Parathyroid adenoma (tissue), 2 donors: ENCODE measurements around the gene FAM237A.

Source experiments
- H2AFZ ChIP-seq: fragments of 300-600 bp; sonication (generic); one replicate; pipeline ENCODE4 v1.7.0; 2017; ENCODE audit warnings: antibody characterized with exemption, mild to moderate bottlenecking
- H3K27ac ChIP-seq: fragments of 300-600 bp; sonication (generic); one replicate; pipeline ENCODE4 v1.7.0; 2017
- H3K27me3 ChIP-seq: fragments of 300-600 bp; sonication (generic); one replicate; pipeline ENCODE4 v1.7.0; 2017; ENCODE audit warnings: low read length; ENCODE audit not compliant: control insufficient read depth, insufficient read depth
- H3K36me3 ChIP-seq: fragments of 300-600 bp; sonication (generic); one replicate; pipeline ENCODE4 v1.7.0; 2017; ENCODE audit warnings: low read length; ENCODE audit not compliant: control insufficient read depth, insufficient read depth
- H3K4me1 ChIP-seq: fragments of 300-600 bp; sonication (generic); one replicate; pipeline ENCODE4 v1.7.0; 2017; ENCODE audit warnings: control low read depth
- H3K4me2 ChIP-seq: fragments of 300-600 bp; sonication (generic); one replicate; pipeline ENCODE4 v1.7.0; 2017; ENCODE audit warnings: low read length
- H3K4me3 ChIP-seq: fragments of 300-600 bp; sonication (generic); one replicate; pipeline ENCODE4 v1.7.0; 2017; ENCODE audit warnings: low read depth, low read length
- H3K79me2 ChIP-seq: fragments of 300-600 bp; sonication (generic); one replicate; pipeline ENCODE4 v1.7.0; 2017; ENCODE audit warnings: control low read depth
- H3K9ac ChIP-seq: fragments of 300-600 bp; sonication (generic); one replicate; pipeline ENCODE4 v1.7.0; 2017; ENCODE audit warnings: mild to moderate bottlenecking
- H3K9me3 ChIP-seq: fragments of 300-600 bp; sonication (generic); one replicate; pipeline ENCODE4 v1.7.0; 2017; ENCODE audit warnings: low read length; ENCODE audit not compliant: control insufficient read depth
- TF ChIP-seq, protein P1 (sequence below): fragments of 300-600 bp; sonication (generic); IDR thresholded peaks from one replicate; pipeline ENCODE4 v1.7.0; 2017; ENCODE audit warnings: antibody characterized with exemption, mild to moderate bottlenecking
- donor health status: primary hyperparathyroidism.

FAM237A gene

DNA sequence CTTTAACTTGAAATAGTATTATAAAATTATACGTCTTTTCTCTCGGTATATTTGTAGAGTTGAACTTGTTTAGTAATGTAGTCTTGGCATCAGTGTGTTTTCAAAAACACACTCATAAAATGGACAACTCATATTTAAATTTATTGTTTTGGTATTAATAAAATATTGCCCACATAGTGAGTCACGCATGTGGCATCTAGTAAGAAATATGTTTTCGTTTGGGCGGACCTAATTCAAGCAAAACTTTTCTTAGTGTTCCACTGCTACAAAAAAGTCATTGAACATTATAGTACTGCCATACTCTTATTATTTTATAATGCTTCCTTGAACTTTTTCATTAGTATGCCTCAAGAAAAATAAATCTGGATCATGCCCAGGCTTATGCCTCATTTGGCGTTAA, 31.1 kb upstream of the FAM237A start:
- Histone ChIP-seq H3K36me3 (no peaks in the 10 kb centered on the region), H3K9ac (no peak overlapping the region), H3K4me1 (no peaks in the 10 kb centered on the region), H3K4me3 (no peak overlapping the region), H3K79me2 (no peaks in the 10 kb centered on the region), H3K9me3 (no peaks in the 10 kb centered on the region), H2AFZ (no peak overlapping the region), H3K27me3 (no peaks in the 10 kb centered on the region), H3K4me2 (no peak overlapping the region), H3K27ac (no peak overlapping the region)
- TF ChIP-seq, protein P1, sequence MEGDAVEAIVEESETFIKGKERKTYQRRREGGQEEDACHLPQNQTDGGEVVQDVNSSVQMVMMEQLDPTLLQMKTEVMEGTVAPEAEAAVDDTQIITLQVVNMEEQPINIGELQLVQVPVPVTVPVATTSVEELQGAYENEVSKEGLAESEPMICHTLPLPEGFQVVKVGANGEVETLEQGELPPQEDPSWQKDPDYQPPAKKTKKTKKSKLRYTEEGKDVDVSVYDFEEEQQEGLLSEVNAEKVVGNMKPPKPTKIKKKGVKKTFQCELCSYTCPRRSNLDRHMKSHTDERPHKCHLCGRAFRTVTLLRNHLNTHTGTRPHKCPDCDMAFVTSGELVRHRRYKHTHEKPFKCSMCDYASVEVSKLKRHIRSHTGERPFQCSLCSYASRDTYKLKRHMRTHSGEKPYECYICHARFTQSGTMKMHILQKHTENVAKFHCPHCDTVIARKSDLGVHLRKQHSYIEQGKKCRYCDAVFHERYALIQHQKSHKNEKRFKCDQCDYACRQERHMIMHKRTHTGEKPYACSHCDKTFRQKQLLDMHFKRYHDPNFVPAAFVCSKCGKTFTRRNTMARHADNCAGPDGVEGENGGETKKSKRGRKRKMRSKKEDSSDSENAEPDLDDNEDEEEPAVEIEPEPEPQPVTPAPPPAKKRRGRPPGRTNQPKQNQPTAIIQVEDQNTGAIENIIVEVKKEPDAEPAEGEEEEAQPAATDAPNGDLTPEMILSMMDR = no peak

DNA sequence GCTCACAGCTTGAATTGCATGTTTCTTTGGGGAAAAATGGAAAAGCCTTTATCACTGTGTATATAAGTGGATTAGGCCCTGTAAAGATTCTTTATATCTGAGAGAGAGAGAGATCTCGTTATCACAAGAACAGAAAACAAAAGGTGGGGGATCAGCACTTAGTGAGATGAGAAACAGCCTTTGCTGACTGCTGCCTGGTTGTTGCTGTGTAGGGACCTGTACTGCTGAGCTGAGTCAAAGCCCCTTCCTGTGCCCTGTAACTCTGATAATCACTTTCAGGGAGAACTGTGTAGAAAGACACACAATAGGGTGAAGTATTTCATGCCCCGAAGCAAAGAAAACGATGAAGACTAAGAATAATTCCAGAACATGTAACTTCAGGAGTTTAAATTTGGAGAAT, 30.6 kb upstream of the FAM237A start:
- H3K27me3 ChIP-seq = no peaks in the 10 kb centered on the region
- H3K36me3 ChIP-seq = no peaks in the 10 kb centered on the region
- TF ChIP-seq, protein P1 = no peak
- no peaks in the 10 kb centered on the region for H3K4me1 ChIP-seq
- H3K9me3 ChIP-seq = no peaks in the 10 kb centered on the region
- H3K4me3 ChIP-seq = no peak overlapping the region
- no peak overlapping the region for H2AFZ ChIP-seq
- no peak overlapping the region for H3K4me2 ChIP-seq
- H3K79me2 ChIP-seq = no peaks in the 10 kb centered on the region
- no peak overlapping the region for H3K9ac ChIP-seq
- no peak overlapping the region for H3K27ac ChIP-seq

DNA sequence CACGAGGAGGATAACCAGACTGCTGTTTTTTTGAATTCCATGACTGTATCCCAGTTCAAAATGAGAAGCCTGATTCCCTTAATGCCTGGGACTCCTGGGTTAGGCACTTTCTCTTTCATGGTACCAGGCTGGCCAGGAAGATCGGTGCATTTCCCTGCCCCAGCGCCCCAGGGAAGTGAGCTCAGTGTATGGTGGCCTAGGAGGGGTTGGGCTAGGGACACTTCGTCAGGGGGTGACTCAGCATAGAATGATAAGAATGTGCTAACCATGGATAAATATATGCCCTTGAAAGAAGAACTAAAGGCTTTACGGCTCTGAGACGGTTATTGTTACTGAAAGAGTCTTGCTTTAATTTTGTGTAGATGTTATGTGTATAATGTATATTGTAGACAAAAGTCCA, 27.5 kb upstream of the FAM237A start:
- H3K4me2 ChIP-seq = no peak overlapping the region
- H3K36me3 ChIP-seq = no peaks in the 10 kb centered on the region
- no peak overlapping the region for H3K9ac ChIP-seq
- H3K9me3 ChIP-seq = no peaks in the 10 kb centered on the region
- H3K27ac ChIP-seq = no peak overlapping the region
- no peaks in the 10 kb centered on the region for H3K27me3 ChIP-seq
- no peak overlapping the region for H2AFZ ChIP-seq
- no peaks in the 10 kb centered on the region for H3K79me2 ChIP-seq
- no peaks in the 10 kb centered on the region for H3K4me1 ChIP-seq
- H3K4me3 ChIP-seq = no peak overlapping the region
- TF ChIP-seq, protein P1 = no peak

DNA sequence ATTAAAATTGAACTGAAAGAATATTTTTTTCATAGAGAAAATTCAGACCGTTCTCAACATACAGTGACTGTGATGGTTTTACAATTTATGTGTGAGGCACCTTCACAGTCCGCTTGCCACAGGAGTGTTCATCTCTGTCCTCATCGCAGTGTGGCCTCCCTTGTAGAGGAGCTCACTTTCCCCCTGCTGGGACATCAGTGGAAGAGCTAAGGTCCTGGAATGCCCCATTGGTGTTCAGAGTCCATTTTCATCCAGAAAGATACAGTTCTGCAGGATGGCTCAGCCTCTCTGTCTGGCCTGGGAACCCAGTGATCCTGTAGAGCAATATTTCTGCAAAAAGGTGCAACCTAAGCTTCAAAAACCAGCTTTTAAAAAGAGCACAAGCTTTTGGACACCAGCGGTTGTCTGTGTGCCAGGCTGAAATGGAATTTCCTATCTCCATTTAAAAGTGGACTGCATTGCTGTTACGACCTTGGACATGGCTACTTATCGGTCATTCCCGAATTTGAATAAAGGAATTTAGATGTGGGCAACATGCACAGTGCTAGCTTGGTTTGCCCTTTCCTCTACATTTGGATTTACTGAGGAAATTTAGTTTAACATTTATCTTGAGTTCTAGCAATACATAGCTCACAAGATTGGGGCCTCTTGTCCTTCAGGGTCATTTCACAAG, 26.7 kb upstream of the FAM237A start:
- no peaks in the 10 kb centered on the region for H3K4me1 ChIP-seq
- H3K27me3 ChIP-seq = no peaks in the 10 kb centered on the region
- TF ChIP-seq, protein P1 = no peak
- no peaks in the 10 kb centered on the region for H3K79me2 ChIP-seq
- no peak overlapping the region for H3K4me2 ChIP-seq
- no peaks in the 10 kb centered on the region for H3K9me3 ChIP-seq
- no peaks in the 10 kb centered on the region for H3K36me3 ChIP-seq
- H3K9ac ChIP-seq = no peak overlapping the region
- no peak overlapping the region for H2AFZ ChIP-seq
- no peak overlapping the region for H3K27ac ChIP-seq
- no peak overlapping the region for H3K4me3 ChIP-seq

DNA sequence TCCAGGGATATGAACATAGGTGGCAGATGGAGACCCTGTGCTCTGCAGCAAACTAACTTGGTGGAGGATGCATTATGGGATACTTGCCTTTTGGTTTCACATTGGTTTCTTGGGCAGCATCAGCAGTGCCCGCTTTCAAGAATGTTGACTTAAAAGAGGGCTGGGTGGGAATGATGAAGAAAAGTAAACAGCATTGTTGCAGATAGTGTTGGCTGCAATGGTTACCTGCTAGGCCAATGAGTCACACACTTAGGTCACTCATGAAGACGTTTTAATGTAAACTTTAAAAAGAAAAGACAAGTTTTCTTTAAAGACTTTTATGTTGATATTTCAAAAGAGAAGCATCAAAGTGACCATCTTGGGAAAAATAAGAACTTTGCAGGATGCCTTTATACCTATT, 26.1 kb upstream of the FAM237A start:
- H3K4me2 ChIP-seq = no peak overlapping the region
- no peak overlapping the region for H3K4me3 ChIP-seq
- TF ChIP-seq, protein P1 = no peak
- no peaks in the 10 kb centered on the region for H3K4me1 ChIP-seq
- no peaks in the 10 kb centered on the region for H3K9me3 ChIP-seq
- no peaks in the 10 kb centered on the region for H3K36me3 ChIP-seq
- H2AFZ ChIP-seq = no peak overlapping the region
- no peaks in the 10 kb centered on the region for H3K79me2 ChIP-seq
- H3K27ac ChIP-seq = no peak overlapping the region
- no peak overlapping the region for H3K9ac ChIP-seq
- no peaks in the 10 kb centered on the region for H3K27me3 ChIP-seq
